HG03342 (cell line): ENCODE data around the gene DDX41.
"Not testable (repeated sequence)": the region's sequence is repeated elsewhere in the genome, so short reads cannot be mapped to it uniquely, and the experiment has no call there.

Source experiments
- ATAC-seq: cut with Tn5 transposase; IDR thresholded peaks from one replicate; pipeline ENCODE4 v1.9.1; 2021; ENCODE audit warnings: mild to moderate bottlenecking, moderate library complexity; ENCODE audit not compliant: unreplicated experiment

DDX41 gene

DNA sequence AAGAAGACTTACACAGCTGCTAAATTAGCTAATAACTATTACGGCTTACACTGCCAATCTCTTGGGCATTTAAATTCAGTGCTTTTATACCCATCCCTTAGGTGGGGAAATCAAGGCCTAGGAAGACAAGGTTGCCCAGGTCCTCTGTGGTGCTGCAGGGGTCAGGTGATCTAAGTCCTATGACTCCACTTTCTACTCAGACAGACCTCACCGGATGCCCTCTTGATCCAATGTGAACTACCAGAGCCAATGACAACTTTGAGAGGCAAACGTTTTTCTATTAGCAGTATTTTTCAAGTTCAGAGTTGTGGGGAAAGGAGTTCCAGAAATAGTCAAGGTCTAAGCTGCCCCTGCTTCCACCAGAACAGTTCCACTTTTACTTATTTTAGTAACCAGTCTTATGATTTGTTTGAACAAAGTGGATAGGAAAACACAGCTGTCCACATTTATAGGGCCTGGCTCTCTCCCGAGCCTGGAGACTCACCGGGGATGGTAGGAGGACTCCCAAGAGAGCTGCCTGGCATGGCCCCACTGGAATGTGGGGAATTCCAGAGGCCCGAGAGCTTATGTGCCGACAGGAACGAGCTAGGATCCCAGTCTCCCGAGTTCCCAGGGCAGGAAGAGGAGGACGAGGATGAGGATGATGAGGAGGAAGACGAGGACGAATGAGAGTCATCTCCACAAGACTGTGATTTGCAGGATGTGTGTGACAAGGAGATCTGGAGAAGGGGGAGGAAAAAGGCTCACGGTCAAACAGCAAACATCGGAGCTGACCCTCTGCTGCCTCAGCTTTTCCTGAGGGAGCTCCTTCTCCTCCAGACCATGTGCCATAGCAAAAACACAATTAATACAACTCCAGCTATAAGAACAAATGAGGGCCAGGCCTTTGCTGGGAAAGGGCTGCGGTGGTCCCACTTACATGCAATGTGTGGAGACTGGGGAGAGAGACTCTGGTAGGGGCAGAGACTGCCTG, 20.9 kb upstream of the DDX41 start:
- ATAC-seq = no peak

- no peak for ATAC-seq
These were observed 19.6 kb upstream of the DDX41 start for GRCh38 chr5:177536386-177536785.

DNA sequence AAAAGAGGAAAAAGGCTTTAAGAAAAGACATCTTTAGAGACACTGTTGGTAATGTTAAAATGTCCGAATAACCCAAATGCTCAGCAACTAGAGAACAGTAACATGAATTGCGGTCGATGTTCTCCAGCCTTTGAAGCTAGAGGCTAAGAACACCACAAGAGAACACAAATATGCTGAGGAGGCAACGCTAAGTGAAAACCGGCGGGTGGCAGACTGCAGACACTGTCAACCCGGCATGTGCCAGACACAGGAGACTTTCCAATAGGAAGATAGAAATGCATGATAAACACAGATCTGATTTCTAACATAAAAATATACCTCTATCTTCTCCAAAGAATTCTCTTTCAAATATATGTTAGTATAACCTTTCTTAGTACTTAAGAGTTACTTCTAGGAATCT, 18.4 kb upstream of the DDX41 start:
- no peak for ATAC-seq

DNA sequence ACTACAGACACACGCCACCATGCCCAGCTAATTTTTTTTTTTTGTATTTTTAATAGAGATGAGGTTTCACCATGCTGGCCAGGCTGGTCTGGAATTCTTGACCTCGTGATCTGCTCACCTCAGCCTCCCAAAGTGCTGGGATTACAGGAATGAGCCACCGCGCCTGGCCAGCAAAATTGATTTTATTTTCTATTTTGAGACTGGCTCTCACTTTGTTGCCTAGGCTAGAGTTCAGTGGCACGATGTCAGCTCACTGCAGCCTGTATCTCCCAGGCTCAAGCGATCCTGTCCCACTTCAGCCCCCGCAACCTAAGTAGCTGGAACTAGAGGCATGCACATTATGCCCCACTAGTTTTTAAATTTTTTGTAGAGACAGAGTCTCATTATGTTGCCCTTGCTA, 17.7 kb upstream of the DDX41 start:
- not testable (repeated sequence) for ATAC-seq

GRCh38 chr5:177531209-177531940, 14.6 kb upstream of the DDX41 start:
- no peak for ATAC-seq

- ATAC-seq = no peak
These were observed 13.9 kb upstream of the DDX41 start for GRCh38 chr5:177530638-177531037.

- ATAC-seq = no peak
These were observed 12.8 kb upstream of the DDX41 start for GRCh38 chr5:177529247-177530203.

DNA sequence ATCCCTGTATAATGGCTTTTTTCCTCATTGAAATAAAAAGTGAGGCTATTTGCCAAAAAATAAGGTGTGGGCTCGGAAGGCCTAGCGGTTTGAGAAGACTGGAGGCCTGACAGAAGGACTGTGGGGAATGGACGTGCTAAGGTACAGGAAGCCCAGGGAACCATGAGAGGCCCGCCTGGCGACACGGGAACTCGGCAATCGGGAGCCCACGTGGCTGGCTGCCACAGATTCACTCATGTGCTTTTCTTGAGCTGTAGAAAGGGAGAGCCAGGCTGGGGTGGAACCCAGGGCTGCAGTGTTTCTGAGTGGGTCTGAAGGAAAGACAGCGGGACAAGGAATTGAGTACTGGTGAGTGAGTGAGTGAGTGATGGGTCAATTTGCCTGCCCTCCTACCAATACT, 11.9 kb upstream of the DDX41 start:
- ATAC-seq = no peak

DNA sequence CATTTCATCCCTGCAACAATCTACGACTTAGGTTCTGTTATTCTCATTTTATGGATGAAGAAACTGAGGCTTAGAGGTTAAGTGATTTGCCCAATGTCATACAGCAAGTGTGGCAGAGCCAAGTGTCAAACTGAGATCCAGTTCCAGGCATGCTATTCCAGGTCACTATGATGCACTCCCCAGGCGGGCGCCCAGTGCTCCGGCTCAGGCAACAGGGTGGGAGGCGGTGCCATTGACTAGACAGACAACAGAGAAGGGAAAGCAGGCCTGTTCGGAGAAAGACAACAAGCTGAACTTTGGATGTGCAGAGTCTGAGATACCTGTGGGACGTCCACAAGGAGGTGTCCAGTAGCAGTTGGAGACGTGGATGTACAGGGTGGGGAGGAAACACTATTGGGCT, 10.8 kb upstream of the DDX41 start:
- ATAC-seq = no peak

DNA sequence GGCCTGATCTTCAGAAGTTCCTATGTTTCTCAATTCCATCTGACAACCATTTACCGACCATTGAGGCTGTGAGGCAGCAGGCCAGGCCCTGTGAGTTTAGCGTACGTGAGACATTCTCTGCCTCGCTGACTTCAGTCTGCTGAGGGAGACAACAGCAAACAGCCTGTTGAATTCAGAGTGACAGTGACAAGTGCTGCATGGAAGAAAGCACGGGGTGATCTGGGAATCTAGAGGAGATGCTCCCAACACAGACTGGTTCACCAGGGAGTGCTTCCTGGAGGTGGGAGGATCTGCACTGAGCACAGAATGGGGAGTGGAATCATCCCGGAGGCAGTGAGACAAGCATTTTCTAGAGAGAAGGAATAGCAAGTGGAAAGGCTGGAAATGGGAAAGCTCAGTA, 10.0 kb upstream of the DDX41 start:
- ATAC-seq = no peak

DNA sequence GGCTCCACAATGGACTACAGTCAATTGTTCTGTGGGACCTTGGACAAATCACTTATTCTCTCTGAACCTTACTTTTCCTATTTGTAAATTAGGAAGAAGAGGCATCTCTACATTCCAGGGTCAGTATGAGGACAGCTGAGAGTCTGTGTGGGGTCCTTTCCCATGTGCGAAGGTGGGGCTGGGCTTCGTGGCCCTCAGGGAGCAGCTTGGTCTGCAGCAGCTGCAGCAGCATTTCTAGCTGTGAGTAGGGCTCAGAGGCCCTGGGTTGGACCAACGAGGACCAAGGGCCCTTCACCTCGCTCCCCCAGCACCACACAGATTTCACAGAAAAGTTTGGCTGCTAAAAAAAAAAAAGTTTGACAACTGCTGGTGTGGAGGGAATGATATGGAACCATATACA, 9.4 kb upstream of the DDX41 start:
- no peak for ATAC-seq

DNA sequence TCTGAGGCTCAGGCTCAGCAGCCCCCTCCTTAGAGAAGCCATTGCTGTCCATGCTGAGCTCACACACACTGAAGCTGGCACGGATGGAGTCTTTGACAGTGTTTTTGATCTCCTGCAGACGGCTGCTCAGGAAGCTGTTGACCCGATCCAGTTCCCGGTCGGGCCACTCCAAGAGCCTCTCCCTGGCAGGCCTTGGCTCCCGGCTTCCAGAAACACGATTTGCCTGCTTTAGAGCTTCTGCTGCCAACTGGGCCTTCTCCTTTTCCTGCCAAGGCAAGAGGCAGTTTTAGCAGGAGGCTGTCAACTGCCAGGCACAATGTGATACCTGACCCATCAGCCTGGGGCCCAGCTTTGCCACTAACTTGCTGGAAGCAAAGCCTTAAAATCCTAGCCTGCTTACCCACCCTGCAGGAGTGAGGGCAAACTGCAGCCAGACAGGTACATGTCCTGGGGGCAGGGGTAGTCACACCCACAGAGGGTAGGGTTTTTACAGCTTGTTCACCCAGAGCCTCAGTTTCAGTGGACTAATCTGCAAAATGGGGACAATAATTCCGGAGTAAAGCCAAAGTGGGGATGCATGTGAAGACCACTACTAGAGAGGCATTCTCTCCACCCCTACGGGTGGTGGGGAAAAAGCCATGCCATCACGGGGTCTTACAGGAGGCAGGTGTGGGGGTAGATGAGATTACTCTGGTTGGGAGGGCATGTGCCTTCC, 8.3 kb upstream of the DDX41 start:
- no peak for ATAC-seq

GRCh38 chr5:177524539-177524900, 7.8 kb upstream of the DDX41 start:
- no peak for ATAC-seq

GRCh38 chr5:177523711-177524538, 7.2 kb upstream of the DDX41 start:
- no peak for ATAC-seq

DNA sequence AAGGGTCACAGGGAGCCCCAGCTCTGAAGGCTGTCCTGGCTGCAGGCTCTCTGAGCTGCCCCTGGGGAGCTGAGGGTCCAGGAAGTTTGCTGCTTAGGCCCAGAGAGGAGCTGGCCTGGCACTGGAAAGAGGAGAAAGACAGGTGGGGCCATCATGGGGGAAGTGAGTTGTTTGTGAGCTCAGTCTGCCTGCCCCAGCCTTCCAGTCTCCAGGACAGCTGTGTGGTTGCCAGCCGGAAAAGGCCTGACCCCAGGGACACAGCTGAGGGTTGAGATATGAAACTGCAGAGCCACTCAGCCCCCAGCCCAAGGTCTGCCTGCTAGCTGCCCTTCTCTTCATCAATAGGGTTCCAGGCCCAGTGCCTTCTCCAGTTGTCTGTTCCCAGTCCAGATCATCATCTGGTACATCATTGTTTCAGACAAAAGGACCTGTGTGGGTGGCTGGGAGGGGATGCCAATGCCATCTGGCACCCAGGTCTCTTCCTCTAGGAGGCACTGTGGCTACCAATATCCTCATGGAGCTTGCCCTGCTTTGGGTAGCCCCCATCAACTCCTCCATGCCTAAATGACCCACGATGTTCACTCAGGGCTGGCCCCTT, 4.3 kb upstream of the DDX41 start:
- ATAC-seq = no peak

DNA sequence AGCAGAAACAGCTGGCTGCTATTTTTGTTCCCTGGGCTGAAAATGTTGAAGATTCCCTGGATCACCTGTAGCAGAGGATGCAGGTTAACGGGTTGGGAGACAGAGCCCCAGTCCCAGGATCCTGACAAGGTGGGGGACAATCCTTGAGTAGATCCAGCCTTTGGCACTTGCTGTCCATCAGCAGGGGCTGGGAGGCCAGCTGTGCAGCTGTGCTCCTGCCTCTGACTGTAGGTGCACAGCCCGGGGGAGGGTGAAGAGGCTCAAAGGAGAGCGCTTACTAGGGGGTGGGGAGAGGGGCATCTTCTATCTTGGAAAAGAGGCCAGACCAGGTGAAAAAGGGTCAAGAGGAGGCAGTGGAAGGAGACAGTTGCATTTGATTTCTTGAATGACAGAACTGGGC, 3.5 kb upstream of the DDX41 start:
- no peak for ATAC-seq

- no peak for ATAC-seq
These were observed 2.9 kb upstream of the DDX41 start for GRCh38 chr5:177519463-177520235.

DNA sequence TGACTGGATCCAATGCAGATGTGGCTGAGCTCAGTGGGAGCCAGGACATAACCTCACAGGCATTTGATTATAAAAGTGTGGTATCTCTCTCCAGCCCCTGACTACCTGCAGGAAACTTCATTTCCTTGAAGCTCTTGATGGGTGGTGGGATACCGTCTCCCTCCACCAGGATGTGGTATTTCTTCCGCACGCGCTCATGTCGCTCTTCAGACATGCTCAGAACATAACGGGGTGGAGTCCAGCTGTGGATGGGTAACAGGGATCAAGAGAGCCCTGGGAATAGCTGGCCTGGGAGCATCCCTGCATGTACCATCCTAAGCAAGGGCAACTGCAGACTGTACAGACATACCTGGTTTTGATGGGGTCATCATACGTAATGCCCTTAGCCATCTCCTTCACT, 1.2 kb downstream of the DDX41 start:
- no peak for ATAC-seq
